SU-DHL-6 (cell line): Measurements from ENCODE around the gene CD36.

Source experiments
- H2AFZ ChIP-seq: fragments of 200-600 bp; sonication (generic); 2 replicates; pipeline ENCODE4 v1.6.1; 2014; ENCODE audit warnings: low read depth, mild to moderate bottlenecking, moderate library complexity, mixed read lengths, antibody characterized with exemption, low read length; ENCODE audit not compliant: severe bottlenecking
- H3F3A ChIP-seq: fragments of 200-600 bp; shearing (Covaris generic); 2 replicates; pipeline ENCODE4 v1.6.0; 2016; ENCODE audit warnings: antibody characterized with exemption, mild to moderate bottlenecking; ENCODE audit not compliant: insufficient read depth
- H3K27ac ChIP-seq: fragments of 200-600 bp; sonication (generic); 2 replicates; pipeline ENCODE4 v1.5.1; 2016; ENCODE audit warnings: low read depth, mild to moderate bottlenecking, low read length, moderate library complexity, mixed read lengths
- H3K27me3 ChIP-seq: fragments of 200-600 bp; sonication (generic), shearing (Covaris generic); 2 replicates; pipeline ENCODE4 v1.6.0; 2014; ENCODE audit warnings: mild to moderate bottlenecking, low read length
- H3K36me3 ChIP-seq: fragments of 200-600 bp; sonication (generic); 2 replicates; pipeline ENCODE4 v1.6.1; 2014; ENCODE audit warnings: mild to moderate bottlenecking, low read length, mixed read lengths
- H3K4me2 ChIP-seq: fragments of 300-600, 200-600 bp; shearing (Covaris generic), sonication (generic); 2 replicates; pipeline ENCODE4 v1.6.0; 2014; ENCODE audit warnings: low read length, low read depth, mild to moderate bottlenecking; ENCODE audit not compliant: poor library complexity, severe bottlenecking
- H3K4me3 ChIP-seq: fragments of 200-600 bp; sonication (generic); 2 replicates; pipeline ENCODE4 v1.5.1; 2014; ENCODE audit warnings: antibody characterized with exemption, low read length, mild to moderate bottlenecking, mixed read lengths; ENCODE audit not compliant: insufficient read depth, poor library complexity, severe bottlenecking
- H3K79me2 ChIP-seq: fragments of 200-600 bp; sonication (generic); 2 replicates; pipeline ENCODE4 v1.6.1; 2014; ENCODE audit warnings: mild to moderate bottlenecking, low read length, moderate library complexity; ENCODE audit not compliant: insufficient read depth
- H3K9ac ChIP-seq: fragments of 200-600 bp; sonication (generic); 2 replicates; pipeline ENCODE4 v1.7.0; 2014; ENCODE audit warnings: mild to moderate bottlenecking, low read length
- H3K9me2 ChIP-seq: fragments of 200-600 bp; sonication (generic); replicated peaks from 2 replicates; pipeline ENCODE4 v1.6.1; 2014; ENCODE audit warnings: low read length; ENCODE audit not compliant: insufficient read depth
- H3K9me3 ChIP-seq: fragments of 200-600 bp; sonication (generic); 2 replicates; pipeline ENCODE4 v1.6.1; 2014; ENCODE audit warnings: low read length, mixed read lengths; ENCODE audit not compliant: insufficient read depth
- H4K20me1 ChIP-seq: fragments of 200-600 bp; sonication (generic); 2 replicates; pipeline ENCODE4 v1.6.1; 2014; ENCODE audit warnings: low read depth, mild to moderate bottlenecking, antibody characterized with exemption, low read length, moderate library complexity, mixed read lengths
- EZH2phosphoT487 ChIP-seq: fragments of 200-600 bp; sonication (generic), shearing (Covaris generic); conservative IDR thresholded peaks from 2 replicates; pipeline ENCODE4 v1.6.1; 2018; ENCODE audit warnings: mild to moderate bottlenecking, antibody characterized with exemption, low read length, moderate library complexity, mixed read lengths
- TF ChIP-seq, protein P1 (sequence below): fragments of 200-600 bp; sonication (generic); IDR thresholded peaks from one replicate; pipeline ENCODE4 v1.5.1; 2017; ENCODE audit warnings: antibody characterized with exemption, mild to moderate bottlenecking, low read length, moderate library complexity; ENCODE audit not compliant: insufficient read depth, poor library complexity, severe bottlenecking

Gene CD36

DNA sequence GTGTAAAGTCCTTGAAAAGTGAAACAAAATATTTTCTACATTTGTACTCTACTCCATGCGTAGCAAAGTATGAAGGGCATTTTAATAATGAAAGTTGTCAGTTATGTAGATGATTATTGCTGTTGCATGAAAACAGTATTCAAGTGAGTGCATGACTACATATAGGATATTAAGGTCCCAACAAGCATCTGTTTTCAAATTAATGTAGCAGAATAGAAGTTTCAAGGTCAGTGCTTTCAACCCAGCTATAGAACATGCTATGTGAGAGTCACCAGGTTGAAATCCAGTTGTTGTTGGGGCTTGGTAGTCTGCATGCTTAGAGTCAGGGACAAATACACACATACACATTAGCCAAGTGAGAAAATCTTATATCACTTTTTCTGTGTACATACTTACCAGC is 14.8 kb downstream of the CD36 start:
- H3K9me3 ChIP-seq: no peaks in the 10 kb centered on the region
- no peaks in the 10 kb centered on the region for H3K27me3 ChIP-seq
- no peaks in the 10 kb centered on the region for H3F3A ChIP-seq
- no peak overlapping the region for H3K4me3 ChIP-seq
- H3K4me2 ChIP-seq: no peak overlapping the region
- no peaks in the 10 kb centered on the region for H3K9me2 ChIP-seq
- H3K27ac ChIP-seq: no peak overlapping the region
- H3K79me2 ChIP-seq: no peaks in the 10 kb centered on the region
- no peak overlapping the region for H3K9ac ChIP-seq
- no peak overlapping the region for H2AFZ ChIP-seq
- TF ChIP-seq, protein P1, sequence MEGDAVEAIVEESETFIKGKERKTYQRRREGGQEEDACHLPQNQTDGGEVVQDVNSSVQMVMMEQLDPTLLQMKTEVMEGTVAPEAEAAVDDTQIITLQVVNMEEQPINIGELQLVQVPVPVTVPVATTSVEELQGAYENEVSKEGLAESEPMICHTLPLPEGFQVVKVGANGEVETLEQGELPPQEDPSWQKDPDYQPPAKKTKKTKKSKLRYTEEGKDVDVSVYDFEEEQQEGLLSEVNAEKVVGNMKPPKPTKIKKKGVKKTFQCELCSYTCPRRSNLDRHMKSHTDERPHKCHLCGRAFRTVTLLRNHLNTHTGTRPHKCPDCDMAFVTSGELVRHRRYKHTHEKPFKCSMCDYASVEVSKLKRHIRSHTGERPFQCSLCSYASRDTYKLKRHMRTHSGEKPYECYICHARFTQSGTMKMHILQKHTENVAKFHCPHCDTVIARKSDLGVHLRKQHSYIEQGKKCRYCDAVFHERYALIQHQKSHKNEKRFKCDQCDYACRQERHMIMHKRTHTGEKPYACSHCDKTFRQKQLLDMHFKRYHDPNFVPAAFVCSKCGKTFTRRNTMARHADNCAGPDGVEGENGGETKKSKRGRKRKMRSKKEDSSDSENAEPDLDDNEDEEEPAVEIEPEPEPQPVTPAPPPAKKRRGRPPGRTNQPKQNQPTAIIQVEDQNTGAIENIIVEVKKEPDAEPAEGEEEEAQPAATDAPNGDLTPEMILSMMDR: no peak
- no peak for TF ChIP-seq EZH2phosphoT487
- H4K20me1 ChIP-seq: no peaks in the 10 kb centered on the region
- H3K36me3 ChIP-seq: no peaks in the 10 kb centered on the region

DNA sequence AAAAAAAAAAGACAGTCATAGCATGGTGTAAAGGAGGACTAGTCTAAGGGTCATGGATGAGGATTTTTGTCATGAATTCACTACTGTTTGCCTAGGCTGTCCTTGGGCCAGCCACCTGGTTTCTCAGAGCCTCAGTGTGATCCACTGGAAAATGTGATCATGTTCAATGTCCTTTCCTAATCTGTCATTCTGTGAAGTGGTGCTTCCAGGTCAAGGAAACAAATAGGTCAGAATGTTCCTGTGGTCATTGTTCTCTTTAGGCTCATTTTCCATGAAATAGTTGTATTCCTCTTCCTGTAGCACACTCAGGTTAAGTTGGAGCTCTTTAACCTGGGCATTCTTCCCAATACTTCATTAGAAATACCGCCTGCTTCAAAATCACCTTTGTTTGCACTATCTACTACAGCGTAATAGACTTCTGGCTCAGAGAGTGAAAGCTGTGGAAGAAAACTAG is 16.5 kb downstream of the CD36 start:
- Histone ChIP-seq H4K20me1 (no peaks in the 10 kb centered on the region), H3K9ac (no peak overlapping the region), H3F3A (no peaks in the 10 kb centered on the region), H3K4me3 (no peak overlapping the region), H2AFZ (no peak overlapping the region), H3K79me2 (no peaks in the 10 kb centered on the region), H3K27ac (no peak overlapping the region), H3K9me2 (no peaks in the 10 kb centered on the region), H3K36me3 (no peaks in the 10 kb centered on the region), H3K4me2 (no peak overlapping the region), H3K27me3 (no peaks in the 10 kb centered on the region), H3K9me3 (no peaks in the 10 kb centered on the region)
- no peak for TF ChIP-seq EZH2phosphoT487
- TF ChIP-seq, protein P1: no peak

DNA sequence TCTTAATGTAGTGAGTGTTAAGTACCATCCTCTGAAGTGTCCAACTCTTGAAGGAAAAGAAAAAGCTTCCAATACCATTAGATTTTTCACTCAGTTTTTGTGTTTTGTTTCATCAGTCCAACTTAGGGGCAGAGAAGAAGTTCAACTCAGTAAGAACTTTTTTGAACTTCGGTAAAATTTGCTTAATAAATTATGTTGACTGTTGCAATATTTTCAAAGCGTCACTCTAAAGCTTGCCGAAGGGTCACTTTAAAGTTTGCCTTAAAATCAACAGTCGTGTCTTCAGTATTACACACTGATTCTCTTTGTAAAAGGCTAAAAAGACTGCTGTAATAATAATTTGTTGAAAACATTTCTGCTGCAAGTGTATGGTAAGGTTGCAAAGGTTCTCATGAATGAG is 17.6 kb downstream of the CD36 start:
- Histone ChIP-seq H3K9ac (no peak overlapping the region), H3K9me3 (no peaks in the 10 kb centered on the region), H2AFZ (no peak overlapping the region), H3K27me3 (no peaks in the 10 kb centered on the region), H4K20me1 (no peaks in the 10 kb centered on the region), H3K27ac (no peak overlapping the region), H3K4me3 (no peak overlapping the region), H3K79me2 (no peaks in the 10 kb centered on the region), H3K36me3 (no peaks in the 10 kb centered on the region), H3K4me2 (no peak overlapping the region), H3K9me2 (no peaks in the 10 kb centered on the region), H3F3A (no peaks in the 10 kb centered on the region)
- TF ChIP-seq, protein P1: no peak
- TF ChIP-seq EZH2phosphoT487: no peak
